ENCODE results near the gene ADARB1. TPM values are rescaled to one million over a fixed set of nuclear protein-coding genes. Genes with fewer than 3 reads are reported as not detected.
A peak's percentile ranks its signal among the peaks of the same experiment; 100 is the strongest.

ADARB1 gene
- total and polyA plus RNA-seq, 2 of the 8 experiments (the other 6 are each of a cell fraction or from before 2014, with no cell fraction given), result 4.7 to 14.9 TPM

GRCh38 chr21:45071078-45071873, 3.1 kb upstream of the ADARB1 start:
- POLR2A ChIA-PET (ENCODE audit: partially characterized antibody), result interaction anchor here (1.1 kb wide), 1 partner anchor 58 kb away, joined by 3 read pairs; no protein-coding TSS in a partner anchor
- Histone ChIP-seq H2BK15ac (ENCODE audit: low read length) (peak overlapping the region; percentile 46), H3K27ac (ENCODE audit: low read depth, low read length) (no peak overlapping the region), H2BK12ac (ENCODE audit: low read depth, low read length) (no peak overlapping the region), H2AFZ (ENCODE audit: low read length) (no peak overlapping the region), H3K14ac (ENCODE audit: insufficient read length) (no peak overlapping the region), H3K9ac (replicated peaks in 1 of 4; ENCODE audit: extremely low read depth in 1 of 4, low read depth in 3 of 4, low read length in 3 of 4) (no peak overlapping the region), H2BK120ac (replicated peaks; ENCODE audit: low read depth, low read length) (no peak overlapping the region), H3K79me2 (ENCODE audit: control insufficient read depth in 1 of 2, insufficient read depth in 2 of 2, low read length in 2 of 2) (no peaks in the 10 kb centered on the region; a peak in 1 of 4 replicates), H3K4me3 (ENCODE audit: extremely low read depth in 1 of 4, insufficient read depth in 2 of 4, low read depth in 3 of 4, low read length in 4 of 4) (no peak overlapping the region), H2BK20ac (ENCODE audit: low read length) (no peak overlapping the region), H4K91ac (replicated peaks; ENCODE audit: insufficient read length, low read length) (no peak overlapping the region), H4K5ac (ENCODE audit: insufficient read length, low read depth, low read length) (no peak overlapping the region), H3K23ac (ENCODE audit: insufficient read length) (no peak overlapping the region), H3K79me1 (ENCODE audit: low read depth, low read length) (no peaks in the 10 kb centered on the region), H3K9me3 (ENCODE audit: insufficient read depth in 2 of 2, low read depth in 1 of 2, low read length in 1 of 2) (no peaks in the 10 kb centered on the region), H4K20me1 (replicated peaks in 1 of 2; ENCODE audit: control insufficient read depth in 1 of 2, insufficient read depth in 2 of 2, low read length in 2 of 2) (peaks cover 1 to 9% of the 10 kb centered on the region in 2 experiments), H2AK5ac (ENCODE audit: low read depth, low read length) (no peak overlapping the region), H4K8ac (ENCODE audit: extremely low read depth, insufficient read depth, low read length) (no peak overlapping the region), H3K4me1 (replicated peaks in 1 of 4; ENCODE audit: control insufficient read depth in 3 of 4, insufficient read depth in 4 of 4, low read length in 3 of 4) (peaks cover 0 to 7% (median 4%) of the 10 kb centered on the region in 4 experiments; a peak in 3 of 7 replicates), H3K23me2 (ENCODE audit: low read depth, low read length) (peaks cover 8% of the 10 kb centered on the region; the same call in 1 of the 2 replicates), H3K56ac (replicated peaks; ENCODE audit: insufficient read length, low read depth, low read length) (no peak overlapping the region), H3K18ac (ENCODE audit: extremely low read depth, low read length) (no peak overlapping the region; the same call in 1 of the 2 replicates), H3K36me3 (ENCODE audit: control insufficient read depth in 2 of 4, insufficient read depth in 4 of 4, low read length in 3 of 4) (no peaks in the 10 kb centered on the region), H3K4ac (replicated peaks; ENCODE audit: insufficient read length, low read depth, low read length) (peak overlapping the region; percentile 21), H2BK5ac (ENCODE audit: low read depth, low read length) (no peak overlapping the region), H3K27me3 (replicated peaks in 1 of 4; ENCODE audit: control insufficient read depth in 3 of 4, extremely low read depth in 1 of 4, insufficient read depth in 3 of 4, low read length in 3 of 4) (peaks cover 4 to 15% (median 13%) of the 10 kb centered on the region in 4 experiments; a peak in 6 of 7 replicates), H3K4me2 (ENCODE audit: insufficient read depth in 1 of 2, low read depth in 2 of 2, low read length in 2 of 2) (no peak overlapping the region)
- CTCF ChIA-PET (ENCODE audit: partially characterized antibody), result interaction anchor here (0.7 to 1.6 kb wide), 6 partner anchors 20 to 66 kb away, joined by 3 to 4 read pairs (median 3); no protein-coding TSS in a partner anchor
- TF ChIP-seq PHF8 (conservative IDR thresholded peaks at IDR 0.05; ENCODE audit: low read depth, low read length) (no peak), MAFK (IDR thresholded peaks at IDR 0.05; ENCODE audit: low read depth, low read length) (no peak), CTCF (IDR thresholded peaks at IDR 0.05; ENCODE audit: control extremely low read depth in 1 of 3, insufficient read depth in 1 of 3, low read depth in 1 of 3, low read length in 3 of 3) (no peak), NRF1 (IDR thresholded peaks at IDR 0.05; ENCODE audit: low read depth, low read length) (no peak)
- WGBS, 2 experiments (ENCODE audit: extremely low coverage in 1 of 2, insufficient coverage in 1 of 2, insufficient read length in 1 of 2, insufficient replicate concordance in 2 of 2, low coverage in 1 of 2, low lambda C conversion rate in 2 of 2, missing lambda C conversion rate in 1 of 2), result 84% methylated on average over 23 of the region's 24 CpGs; no CpG with 5 or more reads in 1 of the 2 experiments
- DNase-seq (ENCODE audit: low read depth in 1 of 2, low spot score in 2 of 2) (no peak), FAIRE-seq (no peak)

All from H1 (cell line).